Stomach (tissue), 4 donors: ENCODE measurements around the gene HCFC1.
A peak's percentile ranks its signal among the peaks of the same experiment; 100 is the strongest.

ENCODE experiments used
- CTCF ChIP-seq, 7 experiments: fragments of 450-650 bp in 4 of 7; fragments of 200-600 bp in 3 of 7; sonication (generic) in 3 of 7; IDR thresholded peaks; one replicate each; pipeline ENCODE4 v1.5.1; 2016 to 2019; ENCODE audit warnings: antibody characterized with exemption in 7 of 7, control low read depth in 2 of 7, mild to moderate bottlenecking in 1 of 7
- POLR2A ChIP-seq, 4 donors: fragments of 450-650 bp; IDR thresholded peaks; one replicate each; pipeline ENCODE4 v1.6.1; 2016; ENCODE audit warnings: antibody characterized with exemption in 4 of 4, control low read depth in 2 of 4, mild to moderate bottlenecking in 1 of 4, moderate library complexity in 1 of 4

GRCh38 chrX:153927922-153928760 is 43.5 kb downstream of the HCFC1 start:
- TF ChIP-seq CTCF (IDR thresholded peaks at IDR 0.05) (peak in 1 of 7 experiments; percentile 20), POLR2A (IDR thresholded peaks at IDR 0.05) (no peak)
